DMS53 (cell line): ENCODE results near the gene ARHGEF3.
A peak's percentile ranks its signal among the peaks of the same experiment; 100 is the strongest.
"Not testable (repeated sequence)": the region's sequence is repeated elsewhere in the genome, so short reads cannot be mapped to it uniquely, and the experiment has no call there.

Experiments
- DNase-seq: peaks from one replicate; lab custom pipeline; 2025; lab: John Stamatoyannopoulos, UW

ARHGEF3 gene

GRCh38 chr3:56737006-56737405 is 64.7 kb downstream of the ARHGEF3 start:
- DNase-seq: no peak

GRCh38 chr3:56732109-56732508 is 69.6 kb downstream of the ARHGEF3 start:
- DNase-seq: no peak

- no peak for DNase-seq
These were observed 76.6 kb downstream of the ARHGEF3 start for GRCh38 chr3:56725175-56725574.

- DNase-seq: no peak
These were observed 77.1 kb downstream of the ARHGEF3 start for GRCh38 chr3:56724676-56725075.

- no peak for DNase-seq
These were observed 80.9 kb downstream of the ARHGEF3 start for GRCh38 chr3:56720849-56721248.

GRCh38 chr3:56718809-56719208 is 82.9 kb downstream of the ARHGEF3 start:
- DNase-seq: not testable (repeated sequence)

GRCh38 chr3:56711344-56711743 is 90.4 kb downstream of the ARHGEF3 start:
- DNase-seq: no peak

GRCh38 chr3:56707412-56707811 is 94.3 kb downstream of the ARHGEF3 start:
- DNase-seq: not testable (repeated sequence)

GRCh38 chr3:56706629-56707028 is 95.1 kb downstream of the ARHGEF3 start:
- DNase-seq: no peak

- DNase-seq: no peak
These were observed 97.0 kb downstream of the ARHGEF3 start for GRCh38 chr3:56704706-56705105.

GRCh38 chr3:56702490-56703315 is 99.0 kb downstream of the ARHGEF3 start:
- peak; percentile 56 for DNase-seq

- no peak for DNase-seq
These were observed 101.6 kb downstream of the ARHGEF3 start for GRCh38 chr3:56700151-56700550.

GRCh38 chr3:56694867-56695683 is 106.7 kb downstream of the ARHGEF3 start:
- no peak for DNase-seq

- no peak for DNase-seq
These were observed 108.0 kb downstream of the ARHGEF3 start for GRCh38 chr3:56693750-56694149.

- DNase-seq: not testable (repeated sequence)
These were observed 109.0 kb downstream of the ARHGEF3 start for GRCh38 chr3:56692520-56693433.

GRCh38 chr3:56692001-56692365 is 109.8 kb downstream of the ARHGEF3 start:
- not testable (repeated sequence) for DNase-seq

- peak; percentile 0 for DNase-seq
These were observed 110.4 kb downstream of the ARHGEF3 start for GRCh38 chr3:56691165-56692000.

- DNase-seq: no peak
These were observed 112.4 kb downstream of the ARHGEF3 start for GRCh38 chr3:56689303-56689702.

GRCh38 chr3:56688191-56688590 is 113.6 kb downstream of the ARHGEF3 start:
- DNase-seq: no peak

- DNase-seq: no peak
These were observed 117.7 kb downstream of the ARHGEF3 start for GRCh38 chr3:56684029-56684428.
